ENCODE data around the gene CHST11.

The CHST11 gene

GRCh38 chr12:104486943-104487819 is 30.4 kb downstream of the CHST11 start:
- no peak overlapping the region for H3K4me3 ChIP-seq (ENCODE audit: low read depth, low read length)
- no peak for TF ChIP-seq CTCF (IDR thresholded peaks at IDR 0.05; ENCODE audit: low read depth, low read length)

GRCh38 chr12:104488374-104488773 is 31.6 kb downstream of the CHST11 start:
- TF ChIP-seq CTCF (IDR thresholded peaks at IDR 0.05; ENCODE audit: low read depth, low read length): no peak

GRCh38 chr12:104490186-104490585 is 33.4 kb downstream of the CHST11 start:
- no peak for TF ChIP-seq CTCF (IDR thresholded peaks at IDR 0.05; ENCODE audit: low read depth, low read length)
- no peak overlapping the region for H3K4me3 ChIP-seq (ENCODE audit: low read depth, low read length)

More at GRCh38 chr12:104488374-104488773, 31.6 kb downstream of the CHST11 start:
- no peak overlapping the region for H3K4me3 ChIP-seq (ENCODE audit: low read depth, low read length)

- H3K4me3 ChIP-seq (ENCODE audit: low read depth, low read length): no peak overlapping the region
- no peak for TF ChIP-seq CTCF (IDR thresholded peaks at IDR 0.05; ENCODE audit: low read depth, low read length)
Observed at GRCh38 chr12:104490850-104491249, 34.1 kb downstream of the CHST11 start.

GRCh38 chr12:104493496-104493895 is 36.7 kb downstream of the CHST11 start:
- H3K4me3 ChIP-seq (ENCODE audit: low read depth, low read length): no peak overlapping the region
- TF ChIP-seq CTCF (IDR thresholded peaks at IDR 0.05; ENCODE audit: low read depth, low read length): no peak

GRCh38 chr12:104494137-104494792 is 37.5 kb downstream of the CHST11 start:
- TF ChIP-seq CTCF (IDR thresholded peaks at IDR 0.05; ENCODE audit: low read depth, low read length): no peak
- no peak overlapping the region for H3K4me3 ChIP-seq (ENCODE audit: low read depth, low read length)

GRCh38 chr12:104494793-104495158 is 38.0 kb downstream of the CHST11 start:
- no peak for TF ChIP-seq CTCF (IDR thresholded peaks at IDR 0.05; ENCODE audit: low read depth, low read length)
- H3K4me3 ChIP-seq (ENCODE audit: low read depth, low read length): no peak overlapping the region
